Skeletal muscle satellite cell (primary cell): Measurements from ENCODE around the gene CFAP157.

Experiments
- H3K27me3 ChIP-seq: 2 replicates; pipeline ENCODE4 v1.7.0; 2013; ENCODE audit warnings: low read length; ENCODE audit not compliant: control insufficient read depth, insufficient read depth
- H3K36me3 ChIP-seq: 2 replicates; pipeline ENCODE4 v1.7.0; 2013; ENCODE audit warnings: mild to moderate bottlenecking, control low read depth, low read length; ENCODE audit not compliant: insufficient read depth
- H3K4me1 ChIP-seq: 2 replicates; pipeline ENCODE4 v1.7.0; 2013; ENCODE audit warnings: low read length; ENCODE audit not compliant: control insufficient read depth, insufficient read depth
- H3K4me2 ChIP-seq: 2 replicates; pipeline ENCODE4 v1.7.0; 2013; ENCODE audit warnings: mild to moderate bottlenecking, low read length
- H3K4me3 ChIP-seq: 2 replicates; pipeline ENCODE4 v1.7.0; 2013; ENCODE audit warnings: low read length
- H3K9ac ChIP-seq: 2 replicates; pipeline ENCODE4 v1.7.0; 2013; ENCODE audit warnings: mild to moderate bottlenecking, low read depth, low read length, moderate library complexity
- H3K9me3 ChIP-seq: replicated peaks from 2 replicates; pipeline ENCODE4 v1.7.0; 2013; ENCODE audit warnings: mild to moderate bottlenecking, control low read depth, low read length

Gene CFAP157

GRCh38 chr9:127742435-127743088, 35.8 kb downstream of the CFAP157 start:
- Histone ChIP-seq H3K9ac (no peak overlapping the region), H3K4me1 (peaks cover 9% of the 10 kb centered on the region), H3K4me3 (no peak overlapping the region), H3K36me3 (no peaks in the 10 kb centered on the region), H3K4me2 (no peak overlapping the region), H3K9me3 (no peaks in the 10 kb centered on the region), H3K27me3 (peaks cover 25% of the 10 kb centered on the region)

GRCh38 chr9:127744398-127745110, 37.8 kb downstream of the CFAP157 start:
- peaks cover 30% of the 10 kb centered on the region for H3K27me3 ChIP-seq
- no peak overlapping the region for H3K4me3 ChIP-seq
- no peak overlapping the region for H3K4me2 ChIP-seq
- no peak overlapping the region for H3K9ac ChIP-seq
- H3K4me1 ChIP-seq, result peaks cover 9% of the 10 kb centered on the region
- no peaks in the 10 kb centered on the region for H3K36me3 ChIP-seq
- H3K9me3 ChIP-seq, result no peaks in the 10 kb centered on the region

GRCh38 chr9:127746959-127747569, 40.3 kb downstream of the CFAP157 start:
- Histone ChIP-seq H3K4me1 (no peaks in the 10 kb centered on the region), H3K9me3 (no peaks in the 10 kb centered on the region), H3K36me3 (no peaks in the 10 kb centered on the region), H3K4me2 (no peak overlapping the region), H3K9ac (no peak overlapping the region), H3K4me3 (no peak overlapping the region), H3K27me3 (peaks cover 40% of the 10 kb centered on the region)

- H3K4me2 ChIP-seq, result no peak overlapping the region
- no peaks in the 10 kb centered on the region for H3K4me1 ChIP-seq
- H3K4me3 ChIP-seq, result no peak overlapping the region
- no peaks in the 10 kb centered on the region for H3K9me3 ChIP-seq
- no peaks in the 10 kb centered on the region for H3K36me3 ChIP-seq
- no peak overlapping the region for H3K9ac ChIP-seq
- peaks cover 62% of the 10 kb centered on the region for H3K27me3 ChIP-seq
Measured at GRCh38 chr9:127749090-127749787, 42.5 kb downstream of the CFAP157 start.

- Histone ChIP-seq H3K27me3 (peaks cover 71% of the 10 kb centered on the region), H3K36me3 (no peaks in the 10 kb centered on the region)
Measured at GRCh38 chr9:127751269-127752054, 44.7 kb downstream of the CFAP157 start.

GRCh38 chr9:127753148-127753547, 46.4 kb downstream of the CFAP157 start:
- no peaks in the 10 kb centered on the region for H3K9me3 ChIP-seq
- no peak overlapping the region for H3K4me3 ChIP-seq
- no peaks in the 10 kb centered on the region for H3K36me3 ChIP-seq
- H3K9ac ChIP-seq, result no peak overlapping the region
- H3K4me2 ChIP-seq, result no peak overlapping the region
- no peaks in the 10 kb centered on the region for H3K4me1 ChIP-seq
- peaks cover 56% of the 10 kb centered on the region for H3K27me3 ChIP-seq

More at GRCh38 chr9:127751269-127752054, 44.7 kb downstream of the CFAP157 start:
- Histone ChIP-seq H3K4me3 (no peak overlapping the region), H3K4me2 (no peak overlapping the region), H3K9ac (no peak overlapping the region), H3K4me1 (no peaks in the 10 kb centered on the region), H3K9me3 (no peaks in the 10 kb centered on the region)

GRCh38 chr9:127753622-127754021, 46.8 kb downstream of the CFAP157 start:
- Histone ChIP-seq H3K4me1 (no peaks in the 10 kb centered on the region), H3K4me2 (no peak overlapping the region), H3K9me3 (no peaks in the 10 kb centered on the region), H3K9ac (no peak overlapping the region), H3K4me3 (no peak overlapping the region), H3K36me3 (no peaks in the 10 kb centered on the region), H3K27me3 (peaks cover 54% of the 10 kb centered on the region)

GRCh38 chr9:127754099-127755060, 47.6 kb downstream of the CFAP157 start:
- Histone ChIP-seq H3K4me1 (no peaks in the 10 kb centered on the region), H3K9ac (no peak overlapping the region), H3K4me2 (peak overlapping the region; percentile 47), H3K9me3 (no peaks in the 10 kb centered on the region), H3K27me3 (peaks cover 56% of the 10 kb centered on the region), H3K4me3 (no peak overlapping the region), H3K36me3 (no peaks in the 10 kb centered on the region)

- no peaks in the 10 kb centered on the region for H3K4me1 ChIP-seq
- no peaks in the 10 kb centered on the region for H3K9me3 ChIP-seq
- no peaks in the 10 kb centered on the region for H3K36me3 ChIP-seq
- H3K27me3 ChIP-seq, result peaks cover 59% of the 10 kb centered on the region
- H3K9ac ChIP-seq, result no peak overlapping the region
- no peak overlapping the region for H3K4me3 ChIP-seq
- H3K4me2 ChIP-seq, result no peak overlapping the region
Measured at GRCh38 chr9:127755061-127756060, 48.6 kb downstream of the CFAP157 start.
